ENCODE results near the gene SOWAHC.

Gene SOWAHC

GRCh38 chr2:109663721-109664120 lies 49.6 kb downstream of the SOWAHC start:
- no peak for TF ChIP-seq CTCF (IDR thresholded peaks at IDR 0.05; ENCODE audit: low read depth, low read length, missing control alignments)
- no peak for DNase-seq (ENCODE audit: low read depth)

GRCh38 chr2:109666466-109666865 lies 52.3 kb downstream of the SOWAHC start:
- DNase-seq (ENCODE audit: low read depth), result no peak
- H3K4me3 ChIP-seq (ENCODE audit: low read depth, low read length), result no peak overlapping the region
- TF ChIP-seq CTCF (IDR thresholded peaks at IDR 0.05; ENCODE audit: low read depth, low read length, missing control alignments), result no peak

More at GRCh38 chr2:109663721-109664120, 49.6 kb downstream of the SOWAHC start:
- H3K4me3 ChIP-seq (ENCODE audit: low read depth, low read length), result no peak overlapping the region
